Endothelial cell of umbilical vein (primary cell): Measurements from ENCODE around the gene TM4SF5. TPM values are rescaled to one million over a fixed set of nuclear protein-coding genes. Genes with fewer than 3 reads are reported as not detected.

Experiments
- BruUV-seq: library from RNA; stranded (reverse); fragments of 400-500 nt; replicated peaks from 2 replicates; lab custom pipeline; 2021; lab: Mats Ljungman, UMichigan
- CTCF ChIA-PET: fragments of 300-600, 350-600 bp; sonication (Branson Sonifier 250); formaldehyde crosslinking; loops from one replicate; lab custom pipeline; 2021; ENCODE audit warnings: antibody characterized with exemption, inconsistent platforms; lab: Charles Lee
- POLR2A ChIA-PET: fragments of 300-600, 350-600 bp; sonication (Branson Sonifier 250); formaldehyde crosslinking; loops from one replicate; lab custom pipeline; 2021; ENCODE audit warnings: antibody characterized with exemption, inconsistent platforms; lab: Charles Lee
- DNase-seq: peaks from one replicate; pipeline ENCODE4 v3.0.0-alpha.2; 2011; ENCODE audit warnings: low read depth, low spot score
- FAIRE-seq: peaks from 2 replicates; lab custom pipeline; 2011; peaks lifted over from hg19 to GRCh38; lab: Jason Lieb, UNC
- H2AFZ ChIP-seq: 2 replicates; pipeline ENCODE4 v1.6.0; 2012; ENCODE audit warnings: low read depth, low read length, control low read depth, inconsistent platforms
- H3K27ac ChIP-seq: 2 replicates; pipeline ENCODE4 v1.5.1; 2011; ENCODE audit warnings: low read depth, mild to moderate bottlenecking, control low read depth, low read length, moderate library complexity; ENCODE audit not compliant: insufficient read depth
- H3K27me3 ChIP-seq, 2 experiments: 2 replicates each; pipeline versions ENCODE4 v1.6.0 to v1.6.1; 2011; ENCODE audit warnings: low read length in 2 of 2, mixed read lengths in 1 of 2; ENCODE audit not compliant: control insufficient read depth in 2 of 2, insufficient read depth in 2 of 2
- H3K36me3 ChIP-seq, 2 experiments: 2 replicates in 1 of 2; 3 replicates in 1 of 2; pipeline ENCODE4 v1.5.1; 2011; ENCODE audit warnings: low read length in 2 of 2, mild to moderate bottlenecking in 1 of 2, moderate library complexity in 1 of 2; ENCODE audit not compliant: control insufficient read depth in 2 of 2, insufficient read depth in 2 of 2; ENCODE audit errors: extremely low read depth in 1 of 2
- H3K4me1 ChIP-seq: 3 replicates; pipeline ENCODE4 v1.5.1; 2011; ENCODE audit warnings: mild to moderate bottlenecking, low read length; ENCODE audit not compliant: control insufficient read depth, insufficient read depth; ENCODE audit errors: extremely low read depth
- H3K4me2 ChIP-seq: 2 replicates; pipeline ENCODE4 v1.6.1; 2011; ENCODE audit warnings: low read length, control low read depth, mixed read lengths; ENCODE audit not compliant: insufficient read depth
- H3K4me3 ChIP-seq, 3 experiments: fragments of 200-600 bp in 1 of 3; sonication (generic), shearing (Covaris generic) in 1 of 3; replicated peaks in 1 of 3; 2 replicates each; pipeline ENCODE4 v1.5.1; 2011 to 2016; ENCODE audit warnings: control low read depth in 3 of 3, low read length in 3 of 3, mild to moderate bottlenecking in 2 of 3, inconsistent platforms in 1 of 3, low read depth in 1 of 3, moderate library complexity in 1 of 3; ENCODE audit not compliant: insufficient read depth in 1 of 3
- H3K79me2 ChIP-seq: 2 replicates; pipeline ENCODE4 v1.6.0; 2012; ENCODE audit warnings: low read length, inconsistent platforms; ENCODE audit not compliant: control insufficient read depth, insufficient read depth
- H3K9ac ChIP-seq: replicated peaks from 2 replicates; pipeline ENCODE3; 2011; ENCODE audit warnings: low read length, control low read depth; ENCODE audit not compliant: insufficient read depth; ENCODE audit errors: extremely low read depth
- H3K9me1 ChIP-seq: replicated peaks from 3 replicates; pipeline ENCODE4 v1.6.0; 2011; ENCODE audit warnings: mild to moderate bottlenecking, low read length; ENCODE audit not compliant: control insufficient read depth, insufficient read depth; ENCODE audit errors: extremely low read depth
- H3K9me3 ChIP-seq: replicated peaks from 2 replicates; pipeline ENCODE4 v1.5.1; 2012; ENCODE audit warnings: low read length, inconsistent platforms; ENCODE audit not compliant: control insufficient read depth, insufficient read depth
- H4K20me1 ChIP-seq: replicated peaks from 2 replicates; pipeline ENCODE3; 2011; ENCODE audit warnings: mild to moderate bottlenecking, low read length; ENCODE audit not compliant: control insufficient read depth, insufficient read depth; ENCODE audit errors: extremely low read depth
- EZH2 ChIP-seq: IDR thresholded peaks from 2 replicates; pipeline ENCODE4 v1.6.1; 2012; ENCODE audit warnings: borderline replicate concordance, low read depth, mild to moderate bottlenecking, moderate library complexity, low read length, inconsistent platforms; ENCODE audit not compliant: severe bottlenecking
- FOS ChIP-seq: IDR thresholded peaks from 2 replicates; pipeline ENCODE4 v1.6.1; 2011; ENCODE audit warnings: mild to moderate bottlenecking, low read length, moderate library complexity, borderline replicate concordance; ENCODE audit not compliant: insufficient read depth
- GATA2 ChIP-seq: IDR thresholded peaks from 2 replicates; pipeline ENCODE4 v1.7.0; 2011; ENCODE audit warnings: low read depth, mild to moderate bottlenecking, moderate library complexity, mixed read lengths, low read length; ENCODE audit not compliant: insufficient read length, insufficient read depth
- JUN ChIP-seq: IDR thresholded peaks from 2 replicates; pipeline ENCODE4 v1.6.1; 2011; ENCODE audit warnings: borderline replicate concordance, low read depth; ENCODE audit not compliant: insufficient read length, insufficient read depth
- MYC ChIP-seq: IDR thresholded peaks from one replicate; pipeline ENCODE4 v1.6.1; 2011; ENCODE audit warnings: mild to moderate bottlenecking, low read depth, low read length
- POLR2A ChIP-seq: IDR thresholded peaks from 2 replicates; pipeline ENCODE4 v1.6.1; 2012; ENCODE audit warnings: low read depth, mild to moderate bottlenecking, control low read depth, low read length
- POLR2AphosphoS5 ChIP-seq: IDR thresholded peaks from 2 replicates; pipeline ENCODE4 v1.6.1; 2012; ENCODE audit warnings: low read depth, mild to moderate bottlenecking, control low read depth, low read length, moderate library complexity; ENCODE audit not compliant: insufficient read depth
- dilution Hi-C: fragments of 300-500 bp; cut with MboI; formaldehyde crosslinking; loops from one replicate; pipeline ENCODE4 v1.15.0; 2019; ENCODE audit warnings: low sequenced_read_pairs; ENCODE audit not compliant: extremely low pct_ligation_motif_present
- intact Hi-C: fragments of 100-400 bp; cut with micrococcal nuclease; formaldehyde crosslinking; loops from one replicate; pipeline ENCODE4 v1.10.0; 2022
- polyA plus RNA-seq, 4 experiments: library from polyadenylated mRNA; depleted of rRNA in 3 of 4; stranded (reverse) in 3 of 4; unstranded in 1 of 4; fragments of >200 nt; gene quantifications; 2 replicates each; pipeline versions ENCODE4 v1.2.1 to v1.2.3, GENCODE V29; 2011 to 2012; ENCODE audit warnings: missing spikeins in 1 of 4
- total RNA-seq: library from RNA; stranded (reverse); gene quantifications from 2 replicates; pipeline ENCODE4 v1.2.3, GENCODE V29; 2021
- TF ChIP-seq, protein P1 (sequence below), 2 donors: IDR thresholded peaks; 1 replicate in 1 of 2; 2 replicates in 1 of 2; pipeline ENCODE4 v1.5.1; 2011; ENCODE audit warnings: low read length in 2 of 2, mild to moderate bottlenecking in 2 of 2, moderate library complexity in 2 of 2, control low read depth in 1 of 2, inconsistent platforms in 1 of 2, low read depth in 1 of 2; ENCODE audit not compliant: insufficient read depth in 1 of 2; ENCODE audit errors: extremely low read depth in 1 of 2
- TF ChIP-seq, protein P2 (sequence below): IDR thresholded peaks from 2 replicates; pipeline ENCODE4 v1.6.1; 2011; ENCODE audit not compliant: insufficient read depth, insufficient read length

Gene TM4SF5
- total and polyA plus RNA-seq, 2 donors (not counting 3 experiments of a cell fraction or from before 2014, with no cell fraction given): not detected

DNA sequence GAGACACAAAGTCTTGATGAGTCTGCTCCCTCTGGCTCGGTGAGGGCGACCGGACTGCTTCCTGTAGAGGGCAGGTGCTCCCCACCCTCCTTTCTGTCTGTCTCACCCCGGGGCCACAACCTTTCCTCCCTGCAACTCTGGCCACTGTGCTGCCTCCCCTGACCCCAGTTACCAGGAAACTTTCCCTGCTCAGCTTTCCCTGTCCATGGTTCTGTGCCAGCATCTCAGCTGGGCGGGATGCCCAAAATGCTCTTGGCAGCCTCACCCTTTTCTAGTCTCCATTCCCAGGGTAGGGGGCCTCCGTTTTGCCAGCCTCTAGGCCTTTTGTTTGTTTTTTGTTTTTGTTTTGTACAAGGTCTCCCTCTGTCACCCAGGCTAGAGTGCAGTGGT is 36.7 kb downstream of the TM4SF5 start:
- POLR2A ChIA-PET: no interaction called here

More for the DNA sequence above, 36.7 kb downstream of the TM4SF5 start:
- Histone ChIP-seq H3K9me3 (no peaks in the 10 kb centered on the region), H3K9me1 (no peaks in the 10 kb centered on the region), H3K4me2 (no peak overlapping the region), H3K27me3 (no peaks in the 10 kb centered on the region), H2AFZ (no peak overlapping the region), H3K36me3 (peaks cover 2 to 9% of the 10 kb centered on the region in 2 experiments), H3K4me1 (peaks cover 11% of the 10 kb centered on the region), H3K4me3 (no peak overlapping the region), H3K9ac (no peak overlapping the region), H3K27ac (no peak overlapping the region), H4K20me1 (no peaks in the 10 kb centered on the region), H3K79me2 (no peaks in the 10 kb centered on the region)
- intact Hi-C loops (no loop called here), dilution Hi-C loops (no loop called here)
- DNase-seq: no peak
- CTCF ChIA-PET: interaction anchor here (1.1 to 3.2 kb wide), 2 partner anchors 18 to 73 kb away, joined by 5 to 12 read pairs; no protein-coding TSS in a partner anchor
- peak; percentile 8 for FAIRE-seq
- BruUV-seq: no TSS peak
- no peak for TF ChIP-seq EZH2
- TF ChIP-seq MYC: no peak
- no peak for TF ChIP-seq JUN
- no peak for TF ChIP-seq FOS
- TF ChIP-seq, protein P1, sequence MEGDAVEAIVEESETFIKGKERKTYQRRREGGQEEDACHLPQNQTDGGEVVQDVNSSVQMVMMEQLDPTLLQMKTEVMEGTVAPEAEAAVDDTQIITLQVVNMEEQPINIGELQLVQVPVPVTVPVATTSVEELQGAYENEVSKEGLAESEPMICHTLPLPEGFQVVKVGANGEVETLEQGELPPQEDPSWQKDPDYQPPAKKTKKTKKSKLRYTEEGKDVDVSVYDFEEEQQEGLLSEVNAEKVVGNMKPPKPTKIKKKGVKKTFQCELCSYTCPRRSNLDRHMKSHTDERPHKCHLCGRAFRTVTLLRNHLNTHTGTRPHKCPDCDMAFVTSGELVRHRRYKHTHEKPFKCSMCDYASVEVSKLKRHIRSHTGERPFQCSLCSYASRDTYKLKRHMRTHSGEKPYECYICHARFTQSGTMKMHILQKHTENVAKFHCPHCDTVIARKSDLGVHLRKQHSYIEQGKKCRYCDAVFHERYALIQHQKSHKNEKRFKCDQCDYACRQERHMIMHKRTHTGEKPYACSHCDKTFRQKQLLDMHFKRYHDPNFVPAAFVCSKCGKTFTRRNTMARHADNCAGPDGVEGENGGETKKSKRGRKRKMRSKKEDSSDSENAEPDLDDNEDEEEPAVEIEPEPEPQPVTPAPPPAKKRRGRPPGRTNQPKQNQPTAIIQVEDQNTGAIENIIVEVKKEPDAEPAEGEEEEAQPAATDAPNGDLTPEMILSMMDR (IDR thresholded peaks at IDR 0.05; ENCODE audit: extremely low read depth in 1 of 2, insufficient read depth in 1 of 2, low read depth in 1 of 2, low read length in 2 of 2): no peak
- TF ChIP-seq POLR2AphosphoS5: no peak
- no peak for TF ChIP-seq GATA2
- no peak for TF ChIP-seq POLR2A
- TF ChIP-seq, protein P2, sequence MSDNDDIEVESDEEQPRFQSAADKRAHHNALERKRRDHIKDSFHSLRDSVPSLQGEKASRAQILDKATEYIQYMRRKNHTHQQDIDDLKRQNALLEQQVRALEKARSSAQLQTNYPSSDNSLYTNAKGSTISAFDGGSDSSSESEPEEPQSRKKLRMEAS: no peak
